Thyroid gland (tissue), 4 donors: ENCODE data around the gene LMBR1L. TPM values are rescaled to one million over a fixed set of nuclear protein-coding genes. Genes with fewer than 3 reads are reported as not detected.
"Not testable (repeated sequence)": the region's sequence is repeated elsewhere in the genome, so short reads cannot be mapped to it uniquely, and the experiment has no call there.

Experiments used
- DNase-seq, 2 donors: peaks; one replicate each; pipeline ENCODE4 v3.0.0-alpha.2; 2019
- H3K27ac ChIP-seq, 3 donors: fragments of 200-600 bp; sonication (generic); 1 replicate in 2 of 3; 2 replicates in 1 of 3; pipeline ENCODE4 v1.5.1; 2016 to 2019; ENCODE audit warnings: mild to moderate bottlenecking in 1 of 3, moderate library complexity in 1 of 3
- H3K27me3 ChIP-seq: fragments of 200-600 bp; sonication (generic); one replicate; pipeline ENCODE4 v1.5.1; 2019
- H3K36me3 ChIP-seq, 2 donors: fragments of 200-600 bp; sonication (generic); one replicate each; pipeline ENCODE4 v1.5.1; 2016 to 2019
- H3K4me1 ChIP-seq, 2 donors: fragments of 200-600 bp; sonication (generic); one replicate each; pipeline ENCODE4 v1.5.1; 2017 to 2019
- H3K4me3 ChIP-seq, 3 donors: fragments of 200-600 bp; sonication (generic); replicated peaks in 1 of 3; 1 replicate in 2 of 3; 2 replicates in 1 of 3; pipeline ENCODE4 v1.5.1; 2016; ENCODE audit warnings: mild to moderate bottlenecking in 1 of 3
- H3K9me3 ChIP-seq: fragments of 200-600 bp; sonication (generic); one replicate; pipeline ENCODE4 v1.5.1; 2017
- POLR2A ChIP-seq, 2 donors: fragments of 450-650 bp; IDR thresholded peaks; one replicate each; pipeline ENCODE4 v1.6.1; 2017; ENCODE audit warnings: antibody characterized with exemption in 2 of 2, mild to moderate bottlenecking in 2 of 2, moderate library complexity in 1 of 2
- WGBS, 2 donors: methylation state at CpG; one replicate each; pipeline ENCODE4 v1.1.5; 2017; 5-methylcytosine and 5-hydroxymethylcytosine counted together
- intact Hi-C: fragments of 100-400 bp; cut with DNase I; formaldehyde crosslinking; loops from one replicate; pipeline ENCODE4 v1.15.1; 2023
- total RNA-seq, 4 donors: library from RNA; depleted of rRNA; stranded (reverse); fragments of >200 nt; gene quantifications; one replicate each; pipeline ENCODE4 v1.2.3, GENCODE V29; 2016
- TF ChIP-seq, protein P1 (sequence below), 6 experiments: fragments of 200-600 bp in 3 of 6; fragments of 450-650 bp in 3 of 6; sonication (generic) in 3 of 6; IDR thresholded peaks; one replicate each; pipeline ENCODE4 v1.5.1; 2016 to 2019; ENCODE audit warnings: antibody characterized with exemption in 6 of 6, mild to moderate bottlenecking in 2 of 6, inconsistent platforms in 1 of 6, moderate library complexity in 1 of 6

The LMBR1L gene
- total RNA-seq, 4 donors from 2014 or later, result 30.4 to 54.8 (median 46.6) TPM

DNA sequence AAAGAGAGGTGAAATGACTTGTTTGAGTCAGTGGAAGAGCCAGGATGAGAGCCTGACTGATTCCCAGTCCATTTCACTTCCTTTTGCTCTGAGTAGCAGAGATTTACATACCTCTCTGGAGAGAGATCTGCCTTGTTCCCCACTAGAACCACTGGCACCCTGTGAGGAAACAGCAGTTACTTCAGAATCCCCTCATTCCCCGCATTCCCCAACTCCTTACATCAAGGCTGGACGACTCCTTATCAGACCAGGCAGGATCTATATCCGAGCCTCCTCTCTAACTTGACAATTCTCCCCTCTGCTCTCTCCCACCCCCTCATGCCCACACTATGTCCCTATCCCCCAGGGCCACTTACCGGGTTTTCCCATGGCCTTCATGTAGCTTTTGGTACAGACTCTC, 44.5 kb downstream of the LMBR1L start:
- 58 to 78% methylated on average over 4 of the region's 4 CpGs for WGBS, 2 donors
- intact Hi-C loops, result loop anchor here (5.0 kb wide), 1 partner anchor 46 kb away; the partner anchor contains the start of gene LMBR1L
- no peak overlapping the region for H3K27ac ChIP-seq
- no peak for DNase-seq
- TF ChIP-seq POLR2A (IDR thresholded peaks at IDR 0.05), result no peak
- TF ChIP-seq, protein P1, sequence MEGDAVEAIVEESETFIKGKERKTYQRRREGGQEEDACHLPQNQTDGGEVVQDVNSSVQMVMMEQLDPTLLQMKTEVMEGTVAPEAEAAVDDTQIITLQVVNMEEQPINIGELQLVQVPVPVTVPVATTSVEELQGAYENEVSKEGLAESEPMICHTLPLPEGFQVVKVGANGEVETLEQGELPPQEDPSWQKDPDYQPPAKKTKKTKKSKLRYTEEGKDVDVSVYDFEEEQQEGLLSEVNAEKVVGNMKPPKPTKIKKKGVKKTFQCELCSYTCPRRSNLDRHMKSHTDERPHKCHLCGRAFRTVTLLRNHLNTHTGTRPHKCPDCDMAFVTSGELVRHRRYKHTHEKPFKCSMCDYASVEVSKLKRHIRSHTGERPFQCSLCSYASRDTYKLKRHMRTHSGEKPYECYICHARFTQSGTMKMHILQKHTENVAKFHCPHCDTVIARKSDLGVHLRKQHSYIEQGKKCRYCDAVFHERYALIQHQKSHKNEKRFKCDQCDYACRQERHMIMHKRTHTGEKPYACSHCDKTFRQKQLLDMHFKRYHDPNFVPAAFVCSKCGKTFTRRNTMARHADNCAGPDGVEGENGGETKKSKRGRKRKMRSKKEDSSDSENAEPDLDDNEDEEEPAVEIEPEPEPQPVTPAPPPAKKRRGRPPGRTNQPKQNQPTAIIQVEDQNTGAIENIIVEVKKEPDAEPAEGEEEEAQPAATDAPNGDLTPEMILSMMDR (IDR thresholded peaks at IDR 0.05), result no peak
- no peaks in the 10 kb centered on the region for H3K27me3 ChIP-seq
- H3K4me1 ChIP-seq, result peaks cover 8 to 14% of the 10 kb centered on the region in 2 donors
- no peaks in the 10 kb centered on the region for H3K36me3 ChIP-seq
- H3K9me3 ChIP-seq, result no peaks in the 10 kb centered on the region
- no peak overlapping the region for H3K4me3 ChIP-seq

DNA sequence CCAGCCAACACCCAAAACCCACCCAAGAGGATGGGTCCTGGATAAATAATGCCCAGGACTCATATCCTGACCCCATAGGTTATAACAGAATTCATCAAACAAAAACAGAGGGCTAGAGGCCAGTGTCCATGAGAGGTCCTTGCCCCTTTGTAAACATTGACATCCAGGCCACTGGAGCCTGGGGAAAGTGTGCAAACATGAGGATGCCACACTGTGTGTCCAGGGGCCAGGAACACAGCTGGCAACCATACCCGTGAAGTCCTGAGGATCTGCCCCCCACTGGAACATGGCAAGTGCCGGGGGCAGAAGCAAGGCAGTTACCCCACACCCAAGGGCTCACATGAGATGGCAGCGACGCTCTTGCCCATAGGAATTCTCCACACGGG, 45.9 kb downstream of the LMBR1L start:
- Histone ChIP-seq H3K27me3 (no peaks in the 10 kb centered on the region), H3K4me1 (peaks cover 4 to 10% of the 10 kb centered on the region in 2 donors), H3K4me3 (no peak overlapping the region), H3K36me3 (no peaks in the 10 kb centered on the region), H3K9me3 (no peaks in the 10 kb centered on the region), H3K27ac (no peak overlapping the region)
- intact Hi-C loops, result loop anchor here (5.0 kb wide), 1 partner anchor 48 kb away; the partner anchor contains the start of gene LMBR1L
- no peak for DNase-seq
- 88 to 91% methylated on average over 5 of the region's 5 CpGs for WGBS, 2 donors
- TF ChIP-seq, protein P1 (IDR thresholded peaks at IDR 0.05), result no peak
- no peak for TF ChIP-seq POLR2A (IDR thresholded peaks at IDR 0.05)

DNA sequence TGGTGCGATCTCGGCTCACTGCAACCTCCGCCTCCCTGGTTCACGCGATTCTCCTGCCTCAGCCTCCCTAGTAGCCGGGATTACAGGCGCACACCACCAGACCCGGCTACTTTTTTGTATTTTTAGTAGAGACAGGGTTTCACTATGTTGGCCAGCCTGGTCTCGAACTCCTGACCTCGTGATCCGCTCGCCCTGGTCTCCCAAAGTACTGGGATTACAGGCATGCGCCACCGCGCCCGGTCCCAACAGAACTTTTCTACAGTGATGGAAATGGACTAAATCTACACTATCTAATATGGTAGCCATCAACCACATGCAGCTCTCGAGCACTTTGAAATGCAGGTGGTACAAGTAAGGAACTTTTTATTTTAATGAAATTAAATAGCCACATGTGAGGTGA, 48.7 kb downstream of the LMBR1L start:
- H3K9me3 ChIP-seq, intact Hi-C loops, H3K36me3 ChIP-seq, H3K4me3 ChIP-seq, DNase-seq, H3K27me3 ChIP-seq, H3K27ac ChIP-seq: not testable (repeated sequence)
- 93 to 94% methylated on average over 17 of the region's 17 CpGs for WGBS, 2 donors
- H3K4me1 ChIP-seq, result peaks cover 23 to 24% of the 10 kb centered on the region in 2 donors

DNA sequence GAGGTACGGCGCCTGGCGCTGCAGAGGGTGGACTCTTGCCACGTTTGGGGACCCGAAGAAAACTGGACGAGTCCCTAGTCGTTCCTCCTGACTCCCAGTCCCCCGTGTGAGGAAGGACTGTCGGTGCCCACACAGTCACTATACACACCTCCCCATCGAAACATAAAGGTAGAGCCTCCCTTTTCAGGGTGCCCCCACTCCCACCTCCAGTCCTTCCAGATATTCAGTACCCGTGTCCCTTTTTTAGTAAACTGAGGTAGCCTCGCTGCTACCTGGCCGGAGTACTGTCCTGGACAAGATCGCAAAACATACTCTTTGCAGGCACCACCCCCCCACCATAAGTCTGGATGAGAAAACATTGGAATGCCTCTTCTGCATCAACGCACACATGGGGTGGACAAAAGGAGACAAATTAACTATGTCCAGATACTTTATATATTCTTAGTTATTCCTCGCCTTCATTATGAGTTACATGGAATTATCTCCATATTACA, 49.4 kb downstream of the LMBR1L start:
- TF ChIP-seq, protein P1 (IDR thresholded peaks at IDR 0.05), result no peak
- no peak for TF ChIP-seq POLR2A (IDR thresholded peaks at IDR 0.05)
- WGBS, 2 donors, result 5 to 7% methylated on average over 14 to 16 of the region's 16 CpGs
- DNase-seq, result no peak
- peaks cover 30 to 31% of the 10 kb centered on the region in 2 donors for H3K4me1 ChIP-seq
- no peaks in the 10 kb centered on the region for H3K9me3 ChIP-seq
- H3K36me3 ChIP-seq, result no peaks in the 10 kb centered on the region
- no peaks in the 10 kb centered on the region for H3K27me3 ChIP-seq
- intact Hi-C loops, result no loop called here
- H3K4me3 ChIP-seq, result peak overlapping the region; percentile 8 to 94 (median 75)
- peak overlapping the region in 2 of 3 donors; percentile 96 to 97 for H3K27ac ChIP-seq

DNA sequence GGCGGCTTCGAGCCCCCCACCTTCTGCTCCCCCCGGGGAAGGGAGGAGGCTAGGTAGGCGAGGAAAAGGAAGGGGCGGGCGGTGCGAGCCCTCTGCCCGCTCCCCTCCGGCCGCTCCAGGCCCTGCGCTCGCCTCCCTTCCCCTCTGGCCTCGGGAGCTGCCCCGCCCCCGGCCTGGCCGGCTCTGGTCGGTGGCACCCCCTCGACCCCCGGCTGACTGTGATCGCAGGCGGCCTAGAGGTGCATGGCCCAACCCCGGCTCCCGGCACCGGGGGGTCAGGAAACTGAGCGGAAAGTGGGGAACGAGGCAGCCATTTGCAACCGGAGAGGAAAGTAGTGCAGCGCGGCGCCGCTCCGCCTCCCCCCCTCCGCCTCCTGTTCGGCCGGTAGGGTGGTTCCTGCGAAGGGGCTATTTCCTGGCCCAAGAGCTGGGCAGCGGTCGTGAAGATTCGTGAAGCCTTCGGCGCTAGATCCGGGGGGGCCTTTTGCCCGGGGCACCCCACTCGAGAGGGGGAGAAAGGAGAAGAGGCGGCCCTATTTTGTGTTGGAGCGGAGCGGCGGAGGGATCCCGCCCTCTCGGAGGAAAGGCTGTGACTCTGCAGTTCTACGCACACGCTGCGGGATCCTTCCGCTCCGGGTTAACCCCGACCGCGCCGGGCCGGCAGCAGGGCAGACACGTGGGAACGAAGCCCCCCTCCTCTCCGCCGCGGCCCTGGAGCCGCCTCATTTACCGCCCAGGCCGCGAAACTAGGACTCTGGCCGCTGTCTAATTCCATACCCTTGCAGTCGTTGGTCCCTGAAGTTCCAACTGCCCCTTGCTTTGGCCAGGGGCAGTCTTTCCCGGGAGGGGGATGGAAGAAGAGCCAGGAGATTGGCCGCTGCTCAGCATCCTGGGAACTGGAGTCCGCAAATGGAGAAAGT, 50.1 kb downstream of the LMBR1L start, which contains the start of gene KMT2D:
Gene KMT2D (minus strand): TSS at position 558 of the 920 bp plus-strand sequence. CDS start 5,470 bp downstream, outside the sequence.
- Histone ChIP-seq H3K36me3 (no peaks in the 10 kb centered on the region), H3K9me3 (no peaks in the 10 kb centered on the region), H3K4me3 (peak within 1 kb of the TSS; percentile 75 to 98 (median 94)), H3K4me1 (peaks cover 35 to 38% of the 10 kb centered on the region in 2 donors), H3K27ac (peak within 1 kb of the TSS; percentile 96 to 99 (median 97)), H3K27me3 (no peaks in the 10 kb centered on the region)
- 0 to 1% methylated on average over 22 to 24 of the region's 74 CpGs for WGBS, 2 donors
- DNase-seq, result peak; percentile 90 to 91
- intact Hi-C loops, result no loop called here
- peak in 1 of 2 donors; percentile 61 for TF ChIP-seq POLR2A (IDR thresholded peaks at IDR 0.05)
- TF ChIP-seq, protein P1 (IDR thresholded peaks at IDR 0.05), result peak in 4 of 6 experiments; percentile 23 to 84 (median 51)
